ENCODE data around the gene CHCHD6.

DNA sequence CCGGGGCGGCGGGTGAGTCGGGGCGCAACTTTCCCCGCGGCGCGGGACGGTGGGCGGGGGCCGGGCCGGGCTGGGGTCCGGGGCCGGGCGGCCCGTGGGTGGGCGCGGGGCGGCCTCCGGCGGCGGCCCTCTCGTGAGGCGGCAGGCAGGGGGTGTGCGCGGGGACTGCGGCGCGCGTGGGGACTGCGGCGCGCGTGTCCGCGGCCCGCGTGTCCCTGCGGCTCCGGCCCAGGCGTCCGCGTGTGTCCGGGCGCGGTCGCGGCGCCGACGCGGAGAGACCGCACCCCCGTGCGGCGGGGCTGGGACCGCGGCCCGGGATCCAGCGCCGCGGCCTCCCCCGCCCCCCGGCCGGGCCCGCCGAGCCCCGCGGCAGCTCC lies 279.2 kb downstream of the CHCHD6 start:
- no peak for TF ChIP-seq POLR2AphosphoS5 (IDR thresholded peaks at IDR 0.05; ENCODE audit: low read depth, low read length)
- TF ChIP-seq ELF1 (IDR thresholded peaks at IDR 0.05; ENCODE audit: borderline replicate concordance, low read depth): no peak
- TF ChIP-seq, protein P1, sequence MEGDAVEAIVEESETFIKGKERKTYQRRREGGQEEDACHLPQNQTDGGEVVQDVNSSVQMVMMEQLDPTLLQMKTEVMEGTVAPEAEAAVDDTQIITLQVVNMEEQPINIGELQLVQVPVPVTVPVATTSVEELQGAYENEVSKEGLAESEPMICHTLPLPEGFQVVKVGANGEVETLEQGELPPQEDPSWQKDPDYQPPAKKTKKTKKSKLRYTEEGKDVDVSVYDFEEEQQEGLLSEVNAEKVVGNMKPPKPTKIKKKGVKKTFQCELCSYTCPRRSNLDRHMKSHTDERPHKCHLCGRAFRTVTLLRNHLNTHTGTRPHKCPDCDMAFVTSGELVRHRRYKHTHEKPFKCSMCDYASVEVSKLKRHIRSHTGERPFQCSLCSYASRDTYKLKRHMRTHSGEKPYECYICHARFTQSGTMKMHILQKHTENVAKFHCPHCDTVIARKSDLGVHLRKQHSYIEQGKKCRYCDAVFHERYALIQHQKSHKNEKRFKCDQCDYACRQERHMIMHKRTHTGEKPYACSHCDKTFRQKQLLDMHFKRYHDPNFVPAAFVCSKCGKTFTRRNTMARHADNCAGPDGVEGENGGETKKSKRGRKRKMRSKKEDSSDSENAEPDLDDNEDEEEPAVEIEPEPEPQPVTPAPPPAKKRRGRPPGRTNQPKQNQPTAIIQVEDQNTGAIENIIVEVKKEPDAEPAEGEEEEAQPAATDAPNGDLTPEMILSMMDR (IDR thresholded peaks at IDR 0.05 in 2 of 3, conservative IDR thresholded peaks at IDR 0.05 in 1 of 3; ENCODE audit: borderline replicate concordance in 1 of 3, insufficient read depth in 1 of 3, low read depth in 2 of 3, low read length in 2 of 3): no peak
- no peak for TF ChIP-seq POLR2A (IDR thresholded peaks at IDR 0.05; ENCODE audit: borderline replicate concordance, extremely low read depth, insufficient read depth, insufficient read length)
- no peak for TF ChIP-seq YY1 (IDR thresholded peaks at IDR 0.05; ENCODE audit: extremely low read depth, insufficient replicate concordance, low read depth, low read length)
- TF ChIP-seq, protein P2, sequence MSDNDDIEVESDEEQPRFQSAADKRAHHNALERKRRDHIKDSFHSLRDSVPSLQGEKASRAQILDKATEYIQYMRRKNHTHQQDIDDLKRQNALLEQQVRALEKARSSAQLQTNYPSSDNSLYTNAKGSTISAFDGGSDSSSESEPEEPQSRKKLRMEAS (IDR thresholded peaks at IDR 0.05): no peak
- TF ChIP-seq SRF (IDR thresholded peaks at IDR 0.05; ENCODE audit: low read depth): no peak
- TF ChIP-seq RAD21 (IDR thresholded peaks at IDR 0.05; ENCODE audit: low read depth): no peak
- TF ChIP-seq EZH2 (IDR thresholded peaks at IDR 0.05): no peak
- TF ChIP-seq TCF7L2 (IDR thresholded peaks at IDR 0.05; ENCODE audit: borderline replicate concordance, extremely low read depth, insufficient read depth, insufficient read length): no peak
- no peak for TF ChIP-seq EZH2phosphoT487 (IDR thresholded peaks at IDR 0.05; ENCODE audit: borderline replicate concordance)
- TF ChIP-seq, protein P3, sequence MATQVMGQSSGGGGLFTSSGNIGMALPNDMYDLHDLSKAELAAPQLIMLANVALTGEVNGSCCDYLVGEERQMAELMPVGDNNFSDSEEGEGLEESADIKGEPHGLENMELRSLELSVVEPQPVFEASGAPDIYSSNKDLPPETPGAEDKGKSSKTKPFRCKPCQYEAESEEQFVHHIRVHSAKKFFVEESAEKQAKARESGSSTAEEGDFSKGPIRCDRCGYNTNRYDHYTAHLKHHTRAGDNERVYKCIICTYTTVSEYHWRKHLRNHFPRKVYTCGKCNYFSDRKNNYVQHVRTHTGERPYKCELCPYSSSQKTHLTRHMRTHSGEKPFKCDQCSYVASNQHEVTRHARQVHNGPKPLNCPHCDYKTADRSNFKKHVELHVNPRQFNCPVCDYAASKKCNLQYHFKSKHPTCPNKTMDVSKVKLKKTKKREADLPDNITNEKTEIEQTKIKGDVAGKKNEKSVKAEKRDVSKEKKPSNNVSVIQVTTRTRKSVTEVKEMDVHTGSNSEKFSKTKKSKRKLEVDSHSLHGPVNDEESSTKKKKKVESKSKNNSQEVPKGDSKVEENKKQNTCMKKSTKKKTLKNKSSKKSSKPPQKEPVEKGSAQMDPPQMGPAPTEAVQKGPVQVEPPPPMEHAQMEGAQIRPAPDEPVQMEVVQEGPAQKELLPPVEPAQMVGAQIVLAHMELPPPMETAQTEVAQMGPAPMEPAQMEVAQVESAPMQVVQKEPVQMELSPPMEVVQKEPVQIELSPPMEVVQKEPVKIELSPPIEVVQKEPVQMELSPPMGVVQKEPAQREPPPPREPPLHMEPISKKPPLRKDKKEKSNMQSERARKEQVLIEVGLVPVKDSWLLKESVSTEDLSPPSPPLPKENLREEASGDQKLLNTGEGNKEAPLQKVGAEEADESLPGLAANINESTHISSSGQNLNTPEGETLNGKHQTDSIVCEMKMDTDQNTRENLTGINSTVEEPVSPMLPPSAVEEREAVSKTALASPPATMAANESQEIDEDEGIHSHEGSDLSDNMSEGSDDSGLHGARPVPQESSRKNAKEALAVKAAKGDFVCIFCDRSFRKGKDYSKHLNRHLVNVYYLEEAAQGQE (IDR thresholded peaks at IDR 0.05; ENCODE audit: low read depth): no peak

All from HCT116 (cell line).